Esophagus muscularis mucosa (tissue), 4 donors: Measurements from ENCODE around the gene NCOA4. TPM values are rescaled to one million over a fixed set of nuclear protein-coding genes. Genes with fewer than 3 reads are reported as not detected.
A peak's percentile ranks its signal among the peaks of the same experiment; 100 is the strongest.
"Not testable (repeated sequence)": the region's sequence is repeated elsewhere in the genome, so short reads cannot be mapped to it uniquely, and the experiment has no call there.

ENCODE experiments used
- DNase-seq: peaks from one replicate; pipeline ENCODE4 v3.0.0-alpha.2; 2017; ENCODE audit errors: extremely low spot score
- H3K27ac ChIP-seq, 4 donors: fragments of 200-600 bp; sonication (generic); replicated peaks in 1 of 4; 1 replicate in 3 of 4; 2 replicates in 1 of 4; pipeline ENCODE4 v1.5.1; 2016 to 2019; ENCODE audit warnings: mild to moderate bottlenecking in 1 of 4
- H3K27me3 ChIP-seq, 4 donors: fragments of 200-600 bp; sonication (generic); one replicate each; pipeline versions ENCODE4 v1.5.1 to v1.6.0; 2016 to 2019
- H3K36me3 ChIP-seq, 4 donors: fragments of 200-600 bp; sonication (generic); one replicate each; pipeline ENCODE4 v1.5.1; 2016 to 2019
- H3K4me1 ChIP-seq, 4 donors: fragments of 200-600 bp; sonication (generic); one replicate each; pipeline ENCODE4 v1.5.1; 2016 to 2019
- H3K4me3 ChIP-seq, 4 donors: fragments of 200-600 bp; sonication (generic); 1 replicate in 2 of 4; 2 replicates in 2 of 4; pipeline ENCODE4 v1.5.1; 2016 to 2019; ENCODE audit warnings: mild to moderate bottlenecking in 4 of 4, moderate library complexity in 1 of 4
- H3K9me3 ChIP-seq, 4 donors: fragments of 200-600 bp; sonication (generic); 1 replicate in 3 of 4; 2 replicates in 1 of 4; pipeline ENCODE4 v1.5.1; 2016 to 2019
- CTCF ChIP-seq, 3 experiments: fragments of 200-600 bp in 2 of 3; fragments of 450-650 bp in 1 of 3; sonication (generic) in 2 of 3; IDR thresholded peaks; one replicate each; pipeline ENCODE4 v1.5.1; 2017 to 2019; ENCODE audit warnings: antibody characterized with exemption in 3 of 3, mild to moderate bottlenecking in 2 of 3, moderate library complexity in 1 of 3
- POLR2A ChIP-seq: fragments of 450-650 bp; IDR thresholded peaks from one replicate; pipeline ENCODE4 v1.6.1; 2017; ENCODE audit warnings: antibody characterized with exemption, moderate library complexity, mild to moderate bottlenecking, low read depth
- POLR2AphosphoS5 ChIP-seq, 2 donors: sonication (generic); formaldehyde crosslinking; IDR thresholded peaks; one replicate each; pipeline ENCODE4 v1.6.1; 2017; ENCODE audit warnings: antibody characterized with exemption in 2 of 2
- WGBS: methylation state at CpG from one replicate; pipeline ENCODE4 v1.1.5; 2018; 5-methylcytosine and 5-hydroxymethylcytosine counted together
- intact Hi-C: fragments of 100-400 bp; cut with DNase I; formaldehyde crosslinking; loops from one replicate; pipeline ENCODE4 v1.15.1; 2023
- total RNA-seq, 4 donors: library from RNA; depleted of rRNA; stranded (reverse); fragments of >200 nt; gene quantifications; one replicate each; pipeline versions ENCODE4 v1.1.0 to v1.2.1, GENCODE V29; 2016

The NCOA4 gene
- total RNA-seq, 4 donors from 2014 or later, result 147 to 170 (median 157) TPM

GRCh38 chr10:45983538-45984186 lies 46.8 kb downstream of the NCOA4 start:
- not testable (repeated sequence) for H3K4me1 ChIP-seq
- 76% methylated on average over 6 of the region's 6 CpGs for WGBS

GRCh38 chr10:45981367-45981766 lies 49.1 kb downstream of the NCOA4 start:
- DNase-seq, H3K9me3 ChIP-seq, H3K27me3 ChIP-seq, H3K4me3 ChIP-seq, intact Hi-C loops, H3K4me1 ChIP-seq, H3K27ac ChIP-seq: not testable (repeated sequence)
- peaks cover 16 to 36% (median 20%) of the 10 kb centered on the region in 4 donors for H3K36me3 ChIP-seq
- WGBS, result 60% methylated on average over 1 of the region's 1 CpG

More at GRCh38 chr10:45983538-45984186, 46.8 kb downstream of the NCOA4 start:
- H3K4me3 ChIP-seq, H3K27me3 ChIP-seq, H3K27ac ChIP-seq, DNase-seq, intact Hi-C loops, H3K9me3 ChIP-seq: not testable (repeated sequence)
- TF ChIP-seq CTCF (IDR thresholded peaks at IDR 0.05), result peak in 2 of 3 experiments; percentile 27
- H3K36me3 ChIP-seq, result peaks cover 7 to 49% (median 17%) of the 10 kb centered on the region in 4 donors

DNA sequence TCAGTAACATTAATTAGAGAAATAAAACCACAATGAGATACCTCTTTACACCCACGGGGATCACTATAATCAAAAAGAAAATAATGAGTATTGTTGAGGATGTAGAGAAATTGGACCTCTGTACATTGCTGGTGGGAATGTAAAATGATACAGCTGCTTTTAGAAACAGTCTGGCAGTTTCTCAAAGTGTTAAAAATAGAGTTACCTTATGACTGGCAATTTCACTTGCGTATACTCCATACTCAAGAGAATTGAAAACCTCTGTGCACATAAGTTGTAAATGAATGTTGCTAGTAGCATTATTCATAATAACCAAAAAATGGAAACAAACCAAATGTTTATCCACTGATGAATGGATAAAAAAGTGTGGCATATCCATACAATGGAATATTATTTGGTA lies 51.9 kb downstream of the NCOA4 start:
- H3K27ac ChIP-seq, H3K4me3 ChIP-seq, DNase-seq, H3K27me3 ChIP-seq, intact Hi-C loops, H3K9me3 ChIP-seq: not testable (repeated sequence)
- H3K36me3 ChIP-seq, result peaks cover 4 to 24% (median 9%) of the 10 kb centered on the region in 4 donors
- 100% methylated on average over 1 of the region's 2 CpGs for WGBS
- H3K4me1 ChIP-seq, result peaks cover 7 to 10% (median 10%) of the 10 kb centered on the region in 4 donors

- DNase-seq, H3K27me3 ChIP-seq, intact Hi-C loops, H3K27ac ChIP-seq, H3K4me3 ChIP-seq, H3K9me3 ChIP-seq: not testable (repeated sequence)
- WGBS, result 57% methylated on average over 3 of the region's 3 CpGs
- Histone ChIP-seq H3K4me1 (peaks cover 21 to 32% (median 32%) of the 10 kb centered on the region in 4 donors), H3K36me3 (peaks cover 4 to 14% (median 9%) of the 10 kb centered on the region in 4 donors)
These were observed 56.4 kb downstream of the NCOA4 start for GRCh38 chr10:45974041-45974440.

GRCh38 chr10:45972813-45973169 lies 57.6 kb downstream of the NCOA4 start:
- DNase-seq, intact Hi-C loops, H3K36me3 ChIP-seq, H3K9me3 ChIP-seq, H3K27me3 ChIP-seq: not testable (repeated sequence)
- 0% methylated on average over 10 of the region's 10 CpGs for WGBS
- peak overlapping the region; percentile 69 to 91 (median 74) for H3K4me3 ChIP-seq
- peak overlapping the region; percentile 74 to 79 (median 76) for H3K27ac ChIP-seq
- peaks cover 21 to 32% (median 32%) of the 10 kb centered on the region in 4 donors for H3K4me1 ChIP-seq

- H3K36me3 ChIP-seq, H3K27me3 ChIP-seq, H3K9me3 ChIP-seq, intact Hi-C loops: not testable (repeated sequence)
- Histone ChIP-seq H3K4me1 (peaks cover 21 to 32% (median 32%) of the 10 kb centered on the region in 4 donors), H3K4me3 (peak within 1 kb of the TSS; percentile 69 to 91 (median 74)), H3K27ac (peak within 1 kb of the TSS; percentile 74 to 79 (median 76))
- TF ChIP-seq CTCF (IDR thresholded peaks at IDR 0.05) (peak in 1 of 3 experiments; percentile 17), POLR2AphosphoS5 (IDR thresholded peaks at IDR 0.05) (peak; percentile 83 to 90), POLR2A (peak; percentile 34)
- DNase-seq, result peak; percentile 92
- 0% methylated on average over 43 of the region's 60 CpGs for WGBS
These were observed 58.2 kb downstream of the NCOA4 start, which contains the start of gene TIMM23 for GRCh38 chr10:45972106-45972812. TIMM23 (plus strand) TSS chr10:45972489; CDS start chr10:45972625, 136 bp downstream.

GRCh38 chr10:45971742-45972105 lies 58.7 kb downstream of the NCOA4 start:
- intact Hi-C loops, H3K9me3 ChIP-seq, H3K36me3 ChIP-seq, H3K27me3 ChIP-seq, DNase-seq: not testable (repeated sequence)
- H3K4me3 ChIP-seq, result peak overlapping the region; percentile 69 to 91 (median 74)
- H3K27ac ChIP-seq, result peak overlapping the region; percentile 74 to 79 (median 76)
- WGBS, result no CpG with 5 or more reads among the region's 25 CpGs
- peaks cover 21 to 32% (median 32%) of the 10 kb centered on the region in 4 donors for H3K4me1 ChIP-seq

GRCh38 chr10:45971019-45971418 lies 59.4 kb downstream of the NCOA4 start:
- H3K27me3 ChIP-seq, H3K36me3 ChIP-seq, DNase-seq, H3K27ac ChIP-seq, H3K9me3 ChIP-seq, intact Hi-C loops: not testable (repeated sequence)
- peaks cover 21 to 32% (median 32%) of the 10 kb centered on the region in 4 donors for H3K4me1 ChIP-seq
- H3K4me3 ChIP-seq, result peak overlapping the region; percentile 69 to 91 (median 74)
- 61% methylated on average over 13 of the region's 14 CpGs for WGBS

GRCh38 chr10:45962686-45963452 lies 67.6 kb downstream of the NCOA4 start:
- H3K27ac ChIP-seq, DNase-seq, H3K9me3 ChIP-seq, intact Hi-C loops, H3K36me3 ChIP-seq, H3K4me3 ChIP-seq, H3K4me1 ChIP-seq, H3K27me3 ChIP-seq: not testable (repeated sequence)
- WGBS, result 87% methylated on average over 6 of the region's 6 CpGs

DNA sequence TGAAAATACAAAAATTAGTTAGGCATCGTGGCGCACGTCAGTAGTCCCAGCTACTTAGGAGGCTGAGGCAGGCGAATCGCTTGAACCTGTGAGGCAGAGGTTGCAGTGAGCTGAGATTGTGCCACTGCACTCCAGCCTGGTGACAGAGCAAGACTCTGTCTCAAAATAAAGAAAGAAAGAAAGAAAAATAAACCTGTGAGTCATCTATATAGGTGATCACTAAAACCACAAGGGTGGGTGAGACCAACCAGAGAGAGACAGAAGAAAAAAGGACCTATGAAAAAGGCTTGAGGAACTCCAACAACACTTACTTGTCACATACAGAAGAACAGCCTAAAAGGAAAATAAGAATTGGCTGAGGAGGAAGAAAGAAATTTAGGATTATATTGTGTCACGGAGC lies 72.5 kb downstream of the NCOA4 start:
- DNase-seq, H3K27ac ChIP-seq, H3K4me1 ChIP-seq, H3K4me3 ChIP-seq, H3K9me3 ChIP-seq, intact Hi-C loops, H3K27me3 ChIP-seq: not testable (repeated sequence)
- peaks cover 2 to 16% (median 6%) of the 10 kb centered on the region in 4 donors for H3K36me3 ChIP-seq
- 97% methylated on average over 6 of the region's 6 CpGs for WGBS
